ENCODE measurements around the gene GIT2. TPM values are rescaled to one million over a fixed set of nuclear protein-coding genes. Genes with fewer than 3 reads are reported as not detected.
A peak's percentile ranks its signal among the peaks of the same experiment; 100 is the strongest.

The GIT2 gene
- total and polyA plus RNA-seq, 2 of the 13 experiments (the other 11 are each of a cell fraction or from before 2014, with no cell fraction given) = 18.4 to 19.8 TPM

- TF ChIP-seq NR2F2 (IDR thresholded peaks at IDR 0.05; ENCODE audit: borderline replicate concordance, low read depth) (no peak), ZNF800 (CRISPR knock-in tag; IDR thresholded peaks at IDR 0.05) (no peak), TFDP1 (CRISPR knock-in tag; IDR thresholded peaks at IDR 0.05; ENCODE audit: borderline replicate concordance) (peak; percentile 16; the same call in 1 of the 2 replicates), FOXM1 (CRISPR knock-in tag; IDR thresholded peaks at IDR 0.05) (no peak), ZBTB7A (CRISPR knock-in tag; IDR thresholded peaks at IDR 0.05) (0 out of 2 replicates have a peak, but pooled peaks have one; percentile 70), ZNF446 (CRISPR knock-in tag; IDR thresholded peaks at IDR 0.05) (no peak), TP53 (CRISPR knock-in tag; conservative IDR thresholded peaks at IDR 0.05) (no peak), HNRNPUL1 (IDR thresholded peaks at IDR 0.05; ENCODE audit: low read depth, low read length) (no peak), U2AF1 (optimal IDR thresholded peaks at IDR 0.05; ENCODE audit: low read depth, low read length) (no peak), PHF20 (CRISPR knock-in tag; IDR thresholded peaks at IDR 0.05) (peak; percentile 83), ZSCAN9 (CRISPR knock-in tag; IDR thresholded peaks at IDR 0.05; ENCODE audit: borderline replicate concordance) (no peak), ZNF225 (CRISPR knock-in tag; IDR thresholded peaks at IDR 0.05) (peak; percentile 52; the same call in 1 of the 2 replicates), ZSCAN31 (CRISPR knock-in tag; IDR thresholded peaks at IDR 0.05; ENCODE audit: low read depth) (no peak), ZNF101 (CRISPR knock-in tag; IDR thresholded peaks at IDR 0.05; ENCODE audit: borderline replicate concordance, low read depth) (no peak; the same call in 1 of the 2 replicates), DNMT3B (CRISPR knock-in tag; conservative IDR thresholded peaks at IDR 0.05) (no peak), SMARCE1 (IDR thresholded peaks at IDR 0.05; ENCODE audit: borderline replicate concordance) (no peak), GLMP (CRISPR knock-in tag; IDR thresholded peaks at IDR 0.05; ENCODE audit: borderline replicate concordance) (no peak), GATAD1 (CRISPR knock-in tag; IDR thresholded peaks at IDR 0.05) (peak; percentile 83), ZNF441 (CRISPR knock-in tag; IDR thresholded peaks at IDR 0.05; ENCODE audit: borderline replicate concordance) (no peak; the same call in 1 of the 2 replicates), ZNF382 (CRISPR knock-in tag; IDR thresholded peaks at IDR 0.05; ENCODE audit: borderline replicate concordance) (no peak), NR0B2 (CRISPR knock-in tag; IDR thresholded peaks at IDR 0.05) (peak; percentile 64; the same call in 1 of the 2 replicates), SSRP1 (CRISPR knock-in tag; IDR thresholded peaks at IDR 0.05) (no peak), SOX13 (IDR thresholded peaks at IDR 0.05) (no peak), SOX13 (CRISPR knock-in tag; conservative IDR thresholded peaks at IDR 0.05 in 1 of 2, IDR thresholded peaks at IDR 0.05 in 1 of 2) (no peak), PAWR (CRISPR knock-in tag; IDR thresholded peaks at IDR 0.05; ENCODE audit: borderline replicate concordance) (peak; percentile 87; the same call in 1 of the 2 replicates), ZNF230 (CRISPR knock-in tag; IDR thresholded peaks at IDR 0.05) (peak; percentile 65), RBAK (CRISPR knock-in tag; IDR thresholded peaks at IDR 0.05) (no peak), ISL2 (CRISPR knock-in tag; IDR thresholded peaks at IDR 0.05) (no peak)
Observed at GRCh38 chr12:109995686-109996482, at the start of gene GIT2 (continued).

Data from HepG2 (cell line).